SU-DHL-6 (cell line): ENCODE results near the gene ARID5B.

Source experiments
- CTCF ChIP-seq: fragments of 200-600 bp; sonication (generic); IDR thresholded peaks from one replicate; pipeline ENCODE4 v1.5.1; 2017; ENCODE audit warnings: antibody characterized with exemption, mild to moderate bottlenecking, low read length, moderate library complexity; ENCODE audit not compliant: insufficient read depth, poor library complexity, severe bottlenecking
- EZH2phosphoT487 ChIP-seq: fragments of 200-600 bp; sonication (generic), shearing (Covaris generic); conservative IDR thresholded peaks from 2 replicates; pipeline ENCODE4 v1.6.1; 2018; ENCODE audit warnings: mild to moderate bottlenecking, antibody characterized with exemption, low read length, moderate library complexity, mixed read lengths

GRCh38 chr10:62087329-62087728 is 185.8 kb downstream of the ARID5B start:
- TF ChIP-seq CTCF = no peak
- no peak for TF ChIP-seq EZH2phosphoT487
